ENCODE measurements around the gene RAB3GAP2. TPM values are rescaled to one million over a fixed set of nuclear protein-coding genes. Genes with fewer than 3 reads are reported as not detected.

The RAB3GAP2 gene
- total RNA-seq, 3 donors from 2014 or later = 30.9 to 43.2 (median 42.3) TPM

- DNase-seq (ENCODE audit: low spot score in 2 of 2) = no peak
- no peaks in the 10 kb centered on the region for H3K27me3 ChIP-seq
- no peak overlapping the region for H3K27ac ChIP-seq
- H3K36me3 ChIP-seq = peaks cover 9% of the 10 kb centered on the region
- no peak overlapping the region for H3K4me3 ChIP-seq
- intact Hi-C loops (cut with DNase I; ENCODE audit: low total_unique reads) = no loop called here
- TF ChIP-seq POLR2A (IDR thresholded peaks at IDR 0.05) (no peak), POLR2AphosphoS5 (IDR thresholded peaks at IDR 0.05) (no peak), CTCF (IDR thresholded peaks at IDR 0.05) (no peak)
- no peaks in the 10 kb centered on the region for H3K4me1 ChIP-seq
- no peaks in the 10 kb centered on the region for H3K9me3 ChIP-seq
These were observed 85.5 kb downstream of the RAB3GAP2 start for GRCh38 chr1:220186752-220187151.

- intact Hi-C loops (cut with DNase I; ENCODE audit: low total_unique reads) = no loop called here
- DNase-seq (ENCODE audit: low spot score in 2 of 2) = no peak
- H3K4me1 ChIP-seq = no peaks in the 10 kb centered on the region
- peaks cover 16% of the 10 kb centered on the region for H3K36me3 ChIP-seq
- no peak for TF ChIP-seq POLR2AphosphoS5 (IDR thresholded peaks at IDR 0.05)
- TF ChIP-seq POLR2A (IDR thresholded peaks at IDR 0.05) = no peak
- TF ChIP-seq CTCF (IDR thresholded peaks at IDR 0.05) = no peak
- H3K27ac ChIP-seq = no peak overlapping the region
- no peaks in the 10 kb centered on the region for H3K9me3 ChIP-seq
- H3K27me3 ChIP-seq = no peaks in the 10 kb centered on the region
- no peak overlapping the region for H3K4me3 ChIP-seq
These were observed 87.7 kb downstream of the RAB3GAP2 start for GRCh38 chr1:220184506-220184905.

- no peaks in the 10 kb centered on the region for H3K9me3 ChIP-seq
- intact Hi-C loops (cut with DNase I; ENCODE audit: low total_unique reads) = no loop called here
- H3K4me1 ChIP-seq = no peaks in the 10 kb centered on the region
- H3K27me3 ChIP-seq = no peaks in the 10 kb centered on the region
- H3K4me3 ChIP-seq = no peak overlapping the region
- peaks cover 10% of the 10 kb centered on the region for H3K36me3 ChIP-seq
- TF ChIP-seq CTCF (IDR thresholded peaks at IDR 0.05) (no peak), POLR2A (IDR thresholded peaks at IDR 0.05) (no peak), POLR2AphosphoS5 (IDR thresholded peaks at IDR 0.05) (no peak)
- DNase-seq (ENCODE audit: low spot score in 2 of 2) = no peak
- H3K27ac ChIP-seq = no peak overlapping the region
These were observed 89.6 kb downstream of the RAB3GAP2 start for GRCh38 chr1:220182656-220183055.

- no peak for TF ChIP-seq POLR2A (IDR thresholded peaks at IDR 0.05)
- no peak for TF ChIP-seq CTCF (IDR thresholded peaks at IDR 0.05)
- TF ChIP-seq POLR2AphosphoS5 (IDR thresholded peaks at IDR 0.05) = no peak
- H3K4me3 ChIP-seq = no peak overlapping the region
- DNase-seq (ENCODE audit: low spot score in 2 of 2) = no peak
- peaks cover 10% of the 10 kb centered on the region for H3K36me3 ChIP-seq
- H3K27ac ChIP-seq = no peak overlapping the region
- no peaks in the 10 kb centered on the region for H3K9me3 ChIP-seq
- H3K4me1 ChIP-seq = no peaks in the 10 kb centered on the region
- intact Hi-C loops (cut with DNase I; ENCODE audit: low total_unique reads) = no loop called here
- H3K27me3 ChIP-seq = no peaks in the 10 kb centered on the region
These were observed 90.1 kb downstream of the RAB3GAP2 start for GRCh38 chr1:220182111-220182510.

GRCh38 chr1:220176540-220176939 lies 95.7 kb downstream of the RAB3GAP2 start:
- Histone ChIP-seq H3K36me3 (peaks cover 7% of the 10 kb centered on the region), H3K27ac (no peak overlapping the region), H3K4me1 (no peaks in the 10 kb centered on the region), H3K4me3 (no peak overlapping the region), H3K9me3 (no peaks in the 10 kb centered on the region), H3K27me3 (no peaks in the 10 kb centered on the region)
- DNase-seq (ENCODE audit: low spot score in 2 of 2) = no peak
- no peak for TF ChIP-seq CTCF (IDR thresholded peaks at IDR 0.05)
- intact Hi-C loops (cut with DNase I; ENCODE audit: low total_unique reads) = no loop called here
